ENCODE measurements around the gene HPS4. TPM values are rescaled to one million over a fixed set of nuclear protein-coding genes. Genes with fewer than 3 reads are reported as not detected.

Gene HPS4
- total RNA-seq, 3 donors from 2014 or later = 29.0 to 43.6 (median 35.4) TPM

- Histone ChIP-seq H3K27me3 (no peaks in the 10 kb centered on the region), H3K27ac (peak overlapping the region in 1 of 2 donors; percentile 57), H3K4me1 (no peaks in the 10 kb centered on the region), H3K9me3 (no peaks in the 10 kb centered on the region), H3K36me3 (no peaks in the 10 kb centered on the region), H3K4me3 (peak overlapping the region; percentile 48 to 84 (median 58))
- intact Hi-C loops (cut with DNase I; ENCODE audit: low total_unique reads) = no loop called here
- no peak for DNase-seq (ENCODE audit: low spot score in 2 of 2)
- TF ChIP-seq POLR2A (IDR thresholded peaks at IDR 0.05) = no peak
- TF ChIP-seq, protein P1, sequence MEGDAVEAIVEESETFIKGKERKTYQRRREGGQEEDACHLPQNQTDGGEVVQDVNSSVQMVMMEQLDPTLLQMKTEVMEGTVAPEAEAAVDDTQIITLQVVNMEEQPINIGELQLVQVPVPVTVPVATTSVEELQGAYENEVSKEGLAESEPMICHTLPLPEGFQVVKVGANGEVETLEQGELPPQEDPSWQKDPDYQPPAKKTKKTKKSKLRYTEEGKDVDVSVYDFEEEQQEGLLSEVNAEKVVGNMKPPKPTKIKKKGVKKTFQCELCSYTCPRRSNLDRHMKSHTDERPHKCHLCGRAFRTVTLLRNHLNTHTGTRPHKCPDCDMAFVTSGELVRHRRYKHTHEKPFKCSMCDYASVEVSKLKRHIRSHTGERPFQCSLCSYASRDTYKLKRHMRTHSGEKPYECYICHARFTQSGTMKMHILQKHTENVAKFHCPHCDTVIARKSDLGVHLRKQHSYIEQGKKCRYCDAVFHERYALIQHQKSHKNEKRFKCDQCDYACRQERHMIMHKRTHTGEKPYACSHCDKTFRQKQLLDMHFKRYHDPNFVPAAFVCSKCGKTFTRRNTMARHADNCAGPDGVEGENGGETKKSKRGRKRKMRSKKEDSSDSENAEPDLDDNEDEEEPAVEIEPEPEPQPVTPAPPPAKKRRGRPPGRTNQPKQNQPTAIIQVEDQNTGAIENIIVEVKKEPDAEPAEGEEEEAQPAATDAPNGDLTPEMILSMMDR (IDR thresholded peaks at IDR 0.05) = no peak
- TF ChIP-seq POLR2AphosphoS5 (IDR thresholded peaks at IDR 0.05) = no peak
Observed at GRCh38 chr22:26429458-26430286, 53.9 kb downstream of the HPS4 start.

DNA sequence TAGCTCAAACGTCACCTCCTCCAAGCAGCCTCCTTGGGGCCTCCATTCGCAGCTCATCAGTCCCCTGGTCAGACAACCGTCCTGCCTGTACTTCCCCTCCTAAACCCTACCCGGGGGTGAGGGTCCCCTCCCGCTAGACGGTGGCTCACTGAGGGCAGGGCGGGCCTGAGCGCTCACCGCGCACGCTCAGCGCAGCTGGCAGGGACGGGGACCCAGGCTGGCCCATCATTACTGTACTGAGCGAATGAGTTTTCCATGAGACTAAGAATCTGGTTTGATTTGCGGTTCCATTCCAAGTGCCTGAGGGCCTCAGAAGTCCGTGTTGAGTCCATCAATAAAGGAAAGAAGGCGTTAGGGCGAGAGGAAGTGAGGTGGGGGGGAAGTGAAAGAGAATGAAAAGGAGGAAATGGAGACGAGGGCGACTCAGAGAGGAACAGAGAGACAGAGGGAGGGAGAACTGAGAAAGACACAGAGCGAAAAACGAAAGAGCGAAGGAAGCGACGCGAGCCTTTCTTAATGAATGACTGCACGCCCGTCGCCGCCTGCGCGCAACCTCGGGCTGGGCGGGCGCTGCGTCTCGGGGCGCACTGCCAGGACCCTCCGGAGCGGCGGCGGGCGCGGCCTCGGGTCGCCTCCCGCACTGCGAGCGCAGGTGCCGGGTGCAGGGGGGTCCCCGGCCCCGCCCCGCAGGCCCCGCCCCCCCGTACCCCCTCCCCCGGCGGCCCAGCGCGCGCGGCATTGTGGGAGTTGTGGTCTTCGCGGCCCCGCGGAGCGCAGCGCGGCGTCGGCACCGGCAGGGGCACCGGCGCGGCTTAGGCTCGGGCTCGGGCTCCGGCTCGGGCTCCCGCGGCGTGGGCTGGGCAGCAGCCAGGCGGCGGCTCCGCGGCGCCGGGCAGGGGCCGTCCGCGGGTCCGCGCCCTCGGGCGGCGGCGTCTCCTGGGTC is 54.8 kb downstream of the HPS4 start, which contains the start of gene ASPHD2:
Gene ASPHD2, plus strand, starts transcription at position 746 of the 943 bp plus-strand sequence. CDS start 4,356 bp downstream, outside the sequence.
- H3K4me3 ChIP-seq = peak within 1 kb of the TSS; percentile 48 to 84 (median 58)
- no peaks in the 10 kb centered on the region for H3K27me3 ChIP-seq
- intact Hi-C loops (cut with DNase I; ENCODE audit: low total_unique reads) = no loop called here
- peak in 1 of 2 donors; percentile 26 for DNase-seq (ENCODE audit: low spot score in 2 of 2)
- TF ChIP-seq, protein P1 (IDR thresholded peaks at IDR 0.05) = no peak
- TF ChIP-seq POLR2A (IDR thresholded peaks at IDR 0.05) (no peak), POLR2AphosphoS5 (IDR thresholded peaks at IDR 0.05) (no peak)
- no peaks in the 10 kb centered on the region for H3K36me3 ChIP-seq
- peak within 1 kb of the TSS; percentile 40 to 57 for H3K27ac ChIP-seq
- H3K4me1 ChIP-seq = no peaks in the 10 kb centered on the region
- H3K9me3 ChIP-seq = peaks cover 0 to under 1% of the 10 kb centered on the region in 2 donors

DNA sequence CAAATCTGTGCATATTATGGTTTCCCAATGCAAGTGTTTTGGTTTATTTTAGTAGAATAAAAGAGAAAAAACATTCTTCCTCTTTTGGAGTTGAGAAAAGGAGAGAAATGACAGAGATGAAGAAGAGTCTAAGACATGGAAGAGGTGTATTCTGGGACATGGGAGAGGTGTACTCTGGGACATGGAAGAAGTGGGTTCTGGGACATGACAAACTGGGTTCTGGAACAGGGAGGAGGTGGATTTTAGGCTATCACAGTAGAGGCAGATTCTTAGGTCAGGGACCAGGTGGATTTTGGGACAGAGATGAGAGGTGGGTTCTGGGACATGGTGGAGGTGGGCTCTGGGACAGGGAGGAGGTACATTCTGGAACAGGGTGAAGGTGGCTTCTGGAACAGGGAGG is 56.7 kb downstream of the HPS4 start:
- Histone ChIP-seq H3K36me3 (no peaks in the 10 kb centered on the region), H3K27ac (no peak overlapping the region), H3K4me1 (no peaks in the 10 kb centered on the region), H3K27me3 (no peaks in the 10 kb centered on the region), H3K4me3 (no peak overlapping the region), H3K9me3 (peaks cover 3 to 14% of the 10 kb centered on the region in 2 donors)
- intact Hi-C loops (cut with DNase I; ENCODE audit: low total_unique reads) = no loop called here
- TF ChIP-seq POLR2A (IDR thresholded peaks at IDR 0.05) = no peak
- TF ChIP-seq POLR2AphosphoS5 (IDR thresholded peaks at IDR 0.05) = no peak
- TF ChIP-seq, protein P1 (IDR thresholded peaks at IDR 0.05) = no peak
- no peak for DNase-seq (ENCODE audit: low spot score in 2 of 2)

GRCh38 chr22:26418620-26419019 is 65.0 kb downstream of the HPS4 start:
- no peak for DNase-seq (ENCODE audit: low spot score in 2 of 2)
- H3K27ac ChIP-seq = no peak overlapping the region
- H3K9me3 ChIP-seq = peaks cover 3 to 12% of the 10 kb centered on the region in 2 donors
- no peak overlapping the region for H3K4me3 ChIP-seq
- H3K27me3 ChIP-seq = no peaks in the 10 kb centered on the region
- H3K4me1 ChIP-seq = peaks cover 0 to 6% of the 10 kb centered on the region in 2 donors
- intact Hi-C loops (cut with DNase I; ENCODE audit: low total_unique reads) = no loop called here
- H3K36me3 ChIP-seq = no peaks in the 10 kb centered on the region
- TF ChIP-seq, protein P1 (IDR thresholded peaks at IDR 0.05) = no peak
- TF ChIP-seq POLR2AphosphoS5 (IDR thresholded peaks at IDR 0.05) = no peak
- no peak for TF ChIP-seq POLR2A (IDR thresholded peaks at IDR 0.05)
